Vagina (tissue), 2 donors: ENCODE results near the gene RSPH1.

ENCODE experiments used
- POLR2A ChIP-seq, 2 donors: fragments of 450-650 bp; IDR thresholded peaks; one replicate each; pipeline ENCODE4 v1.6.1; 2017; ENCODE audit warnings: antibody characterized with exemption in 2 of 2, mild to moderate bottlenecking in 2 of 2, moderate library complexity in 2 of 2
- POLR2AphosphoS5 ChIP-seq, 2 donors: sonication (generic); formaldehyde crosslinking; IDR thresholded peaks; one replicate each; pipeline ENCODE4 v1.9.0; 2017; ENCODE audit warnings: antibody characterized with exemption in 2 of 2, mild to moderate bottlenecking in 2 of 2, low read depth in 1 of 2; ENCODE audit not compliant: insufficient read depth in 1 of 2
- TF ChIP-seq, protein P1 (sequence below), 3 experiments: fragments of 450-650 bp in 2 of 3; fragments of 200-600 bp in 1 of 3; sonication (generic) in 1 of 3; IDR thresholded peaks; one replicate each; pipeline ENCODE4 v1.5.1; 2017 to 2019; ENCODE audit warnings: antibody characterized with exemption in 3 of 3, mild to moderate bottlenecking in 2 of 3, moderate library complexity in 2 of 3

DNA sequence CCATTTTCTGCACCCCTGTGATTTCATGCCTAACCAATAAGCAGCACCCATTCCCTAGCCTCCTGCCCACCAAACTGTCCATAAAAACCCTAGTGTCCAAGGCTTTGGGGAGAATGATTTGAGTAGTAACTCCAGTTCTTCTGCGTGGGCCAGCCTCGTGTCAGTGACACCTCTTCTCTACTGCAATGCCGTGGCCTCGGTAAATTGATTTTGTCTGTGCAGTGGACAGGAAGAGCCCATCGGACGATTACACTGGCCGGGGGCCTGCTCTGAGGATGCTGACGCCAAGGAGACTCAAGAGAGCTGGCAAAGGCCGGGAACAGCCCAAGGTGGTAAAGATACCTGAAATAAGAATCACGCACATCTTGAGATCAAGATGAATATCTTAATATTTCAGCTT is 29.3 kb downstream of the RSPH1 start:
- TF ChIP-seq, protein P1, sequence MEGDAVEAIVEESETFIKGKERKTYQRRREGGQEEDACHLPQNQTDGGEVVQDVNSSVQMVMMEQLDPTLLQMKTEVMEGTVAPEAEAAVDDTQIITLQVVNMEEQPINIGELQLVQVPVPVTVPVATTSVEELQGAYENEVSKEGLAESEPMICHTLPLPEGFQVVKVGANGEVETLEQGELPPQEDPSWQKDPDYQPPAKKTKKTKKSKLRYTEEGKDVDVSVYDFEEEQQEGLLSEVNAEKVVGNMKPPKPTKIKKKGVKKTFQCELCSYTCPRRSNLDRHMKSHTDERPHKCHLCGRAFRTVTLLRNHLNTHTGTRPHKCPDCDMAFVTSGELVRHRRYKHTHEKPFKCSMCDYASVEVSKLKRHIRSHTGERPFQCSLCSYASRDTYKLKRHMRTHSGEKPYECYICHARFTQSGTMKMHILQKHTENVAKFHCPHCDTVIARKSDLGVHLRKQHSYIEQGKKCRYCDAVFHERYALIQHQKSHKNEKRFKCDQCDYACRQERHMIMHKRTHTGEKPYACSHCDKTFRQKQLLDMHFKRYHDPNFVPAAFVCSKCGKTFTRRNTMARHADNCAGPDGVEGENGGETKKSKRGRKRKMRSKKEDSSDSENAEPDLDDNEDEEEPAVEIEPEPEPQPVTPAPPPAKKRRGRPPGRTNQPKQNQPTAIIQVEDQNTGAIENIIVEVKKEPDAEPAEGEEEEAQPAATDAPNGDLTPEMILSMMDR (IDR thresholded peaks at IDR 0.05), result no peak
- TF ChIP-seq POLR2A (IDR thresholded peaks at IDR 0.05), result no peak
- TF ChIP-seq POLR2AphosphoS5 (IDR thresholded peaks at IDR 0.05; ENCODE audit: insufficient read depth in 1 of 2, low read depth in 1 of 2), result no peak
